T1000 (cell line): ENCODE measurements around the gene HOXA10.
A peak's percentile ranks its signal among the peaks of the same experiment; 100 is the strongest.

Experiments
- DNase-seq: peaks from one replicate; lab custom pipeline; 2025; ENCODE audit warnings: mixed read lengths; lab: John Stamatoyannopoulos, UW

The HOXA10 gene

GRCh38 chr7:27130540-27131389 is 43.4 kb downstream of the HOXA10 start, which contains the start of gene HOXA4:
Gene HOXA4, minus strand, starts transcription at chr7:27130757. Its CDS starts 24 bp downstream, at chr7:27130733.
- DNase-seq = peak; percentile 73

GRCh38 chr7:27129729-27130539 is 44.2 kb downstream of the HOXA10 start:
- peak; percentile 42 for DNase-seq

DNA sequence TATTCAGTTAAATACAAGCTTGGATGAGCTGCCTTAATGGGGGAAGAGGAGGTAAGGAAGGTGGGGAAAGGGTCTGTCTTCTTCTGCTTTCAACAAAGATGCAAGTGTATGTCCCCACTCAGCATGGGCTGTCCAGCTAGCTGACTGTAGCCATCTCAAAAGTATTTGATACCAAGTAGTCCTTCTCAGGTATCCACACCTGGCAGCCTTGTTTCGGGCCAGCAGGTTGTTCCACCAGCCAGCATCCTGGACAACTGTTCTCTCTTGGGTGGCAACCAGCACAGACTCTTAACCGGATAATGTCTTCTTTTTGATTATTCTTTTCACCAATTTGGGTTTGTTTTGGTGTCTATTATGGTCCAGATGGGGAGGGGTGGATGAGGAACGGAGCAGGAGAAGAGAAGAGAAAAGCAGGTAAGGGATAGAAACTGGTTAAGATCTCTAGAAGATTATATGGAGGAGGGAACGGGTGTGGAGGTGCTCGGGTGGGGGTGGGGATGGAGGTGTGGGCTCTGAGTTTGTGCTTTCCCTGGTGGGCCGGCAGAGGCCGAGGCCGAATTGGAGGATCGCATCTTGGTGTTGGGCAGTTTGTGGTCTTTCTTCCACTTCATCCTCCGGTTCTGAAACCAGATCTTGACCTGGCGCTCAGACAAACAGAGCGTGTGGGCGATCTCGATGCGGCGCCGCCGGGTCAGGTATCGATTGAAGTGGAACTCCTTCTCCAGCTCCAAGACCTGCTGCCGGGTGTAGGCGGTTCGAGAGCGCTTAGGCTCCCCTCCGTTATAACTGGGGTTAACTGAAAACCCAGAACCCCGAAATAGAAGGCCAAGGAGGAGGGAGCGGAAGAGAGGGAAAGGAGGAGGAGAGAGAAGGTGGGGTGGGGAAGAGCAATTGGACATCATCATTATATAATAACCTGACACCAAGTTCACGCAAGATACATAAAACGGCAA is 45.1 kb downstream of the HOXA10 start:
- no peak for DNase-seq

DNA sequence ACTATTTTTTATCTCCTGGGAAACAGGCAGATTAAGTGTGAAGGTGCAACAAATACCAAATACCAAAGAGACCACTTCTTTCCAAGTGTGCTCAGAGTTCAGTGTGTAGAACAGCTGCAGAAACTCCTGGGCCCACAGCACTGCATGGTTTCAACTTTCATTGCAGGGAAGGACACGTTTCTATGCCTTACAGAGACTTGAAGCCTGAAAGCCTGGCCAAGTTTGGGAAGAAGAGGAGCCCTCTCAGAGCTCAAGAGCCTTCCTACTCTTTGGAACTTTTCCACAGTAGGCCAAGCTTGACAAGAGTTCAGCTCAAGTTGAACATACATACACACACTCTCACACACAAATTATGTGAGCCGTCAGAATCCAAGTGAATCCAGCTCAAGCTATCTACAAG is 46.1 kb downstream of the HOXA10 start:
- DNase-seq = no peak

DNA sequence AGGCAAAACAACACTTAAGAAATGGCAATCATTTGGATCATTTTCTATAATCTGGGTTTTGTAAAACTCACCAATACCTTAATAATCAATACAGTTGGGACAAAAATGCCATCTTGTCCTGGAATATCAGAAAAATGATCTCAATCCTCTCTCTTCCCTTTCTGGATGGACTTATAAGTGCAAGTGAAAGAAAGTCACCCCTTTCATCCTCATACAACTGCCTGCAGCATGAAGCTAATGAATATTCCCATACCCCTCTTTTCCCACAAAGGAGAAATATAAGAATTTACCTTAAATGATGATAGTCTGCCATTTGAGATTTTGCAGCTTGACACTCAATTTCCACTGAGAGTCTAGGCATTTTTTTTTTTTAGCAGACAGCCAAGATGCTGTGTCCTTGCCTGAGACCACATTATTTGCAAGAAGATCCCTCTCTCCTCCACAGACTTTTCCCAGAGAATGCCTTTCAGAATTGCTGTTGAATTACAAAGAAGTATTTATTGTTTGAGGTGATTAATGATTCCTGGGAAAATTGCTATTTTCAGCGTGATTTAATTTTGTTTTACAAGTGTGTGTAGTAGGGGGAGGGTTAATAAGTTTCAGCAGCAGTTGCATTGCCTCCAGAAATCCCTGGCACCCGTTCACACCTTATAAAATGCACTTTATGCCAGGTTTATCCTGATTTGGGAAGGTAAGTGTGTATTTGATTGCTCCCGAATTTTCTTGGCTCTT is 47.4 kb downstream of the HOXA10 start:
- DNase-seq = no peak

- DNase-seq = no peak
Observed at GRCh38 chr7:27125986-27126394, 48.1 kb downstream of the HOXA10 start.

DNA sequence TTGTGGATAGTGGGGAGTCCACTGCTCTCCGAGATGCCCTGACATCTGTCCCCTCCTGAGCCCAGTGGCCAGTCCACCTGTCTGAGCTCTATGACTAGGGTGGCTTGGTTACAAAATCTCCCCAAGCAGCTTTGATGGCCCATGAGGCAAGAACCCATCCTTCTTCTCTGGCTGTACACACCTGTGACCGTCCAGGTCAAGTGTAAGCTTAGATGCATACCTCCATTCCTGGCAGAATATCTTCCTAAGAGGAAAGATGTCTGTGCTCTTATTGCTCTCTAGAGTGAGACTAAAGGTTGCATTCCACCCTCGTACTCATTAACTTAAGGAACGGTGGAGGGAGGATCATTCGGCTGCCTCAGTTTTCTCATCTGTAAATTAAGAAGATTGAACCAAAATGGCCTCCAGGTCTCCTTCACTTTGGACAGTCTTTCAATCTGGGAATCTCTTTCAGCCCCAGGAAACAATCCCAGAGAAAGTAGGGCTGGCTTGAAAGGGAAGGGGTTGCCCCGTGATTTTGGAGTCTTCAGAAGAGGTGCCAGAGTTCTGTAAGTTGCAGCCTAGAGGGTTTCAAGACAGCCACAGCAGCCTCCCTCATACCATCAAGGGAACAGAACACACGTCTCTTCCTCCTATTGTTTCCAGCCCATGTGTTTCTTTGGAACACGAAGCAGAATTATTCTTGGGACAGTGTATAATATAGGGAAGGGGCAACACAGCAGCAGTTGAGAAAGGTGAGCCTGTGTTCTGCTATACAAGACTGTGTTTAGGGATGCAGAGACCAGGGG is 49.0 kb downstream of the HOXA10 start:
- DNase-seq = no peak

GRCh38 chr7:27124096-27124901 is 49.8 kb downstream of the HOXA10 start:
- DNase-seq = peak; percentile 41

DNA sequence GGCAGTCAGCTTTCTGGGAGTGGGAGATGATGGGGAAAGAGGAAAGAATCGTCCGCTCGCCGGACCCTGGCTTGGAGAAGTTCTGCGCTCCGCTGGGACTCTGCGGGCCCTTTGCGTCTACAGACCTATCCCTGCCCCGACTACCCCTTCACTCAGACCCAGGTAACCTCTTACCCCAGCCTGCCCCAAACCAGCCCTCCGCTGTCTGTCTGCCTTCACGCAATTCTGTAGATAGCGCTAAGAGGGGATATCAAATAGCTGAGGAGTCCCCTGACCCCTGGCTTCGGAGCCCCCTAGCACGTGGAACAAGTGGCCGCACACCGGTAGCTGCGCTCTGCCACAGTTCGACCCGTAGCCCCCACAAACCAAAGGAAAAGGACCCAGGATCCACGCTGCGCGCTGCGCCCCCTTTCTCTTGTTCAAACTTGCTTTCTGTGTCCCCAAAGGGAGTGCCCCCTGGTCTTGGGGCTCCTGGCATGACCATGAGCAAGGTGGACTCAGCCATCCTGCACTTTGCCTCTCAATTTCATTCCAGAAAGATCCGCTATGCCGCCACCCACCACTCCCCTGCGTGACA is 50.6 kb downstream of the HOXA10 start:
- no peak for DNase-seq

DNA sequence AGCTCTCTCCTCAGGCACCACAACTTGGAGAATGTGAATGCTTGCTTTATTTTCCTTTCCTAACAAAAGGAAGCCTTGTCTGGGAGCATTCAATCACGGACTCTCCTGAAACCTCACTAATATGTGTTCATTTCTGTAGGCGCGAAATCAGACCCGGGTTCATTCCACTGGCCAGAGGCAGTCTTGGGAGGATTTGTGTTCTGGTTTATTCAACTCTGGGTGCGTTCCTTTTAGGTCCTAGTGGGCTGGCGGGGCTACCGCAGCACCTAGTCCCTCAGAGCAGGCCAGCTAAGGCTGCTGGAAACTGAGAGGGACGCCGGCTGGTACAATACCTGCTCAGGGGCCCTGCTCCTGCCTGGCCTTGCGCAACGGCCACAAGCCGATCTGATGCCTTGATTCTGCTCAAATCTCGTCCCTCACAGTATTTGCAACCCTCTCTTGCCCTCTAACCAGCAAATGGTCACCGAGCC is 51.1 kb downstream of the HOXA10 start:
- no peak for DNase-seq

DNA sequence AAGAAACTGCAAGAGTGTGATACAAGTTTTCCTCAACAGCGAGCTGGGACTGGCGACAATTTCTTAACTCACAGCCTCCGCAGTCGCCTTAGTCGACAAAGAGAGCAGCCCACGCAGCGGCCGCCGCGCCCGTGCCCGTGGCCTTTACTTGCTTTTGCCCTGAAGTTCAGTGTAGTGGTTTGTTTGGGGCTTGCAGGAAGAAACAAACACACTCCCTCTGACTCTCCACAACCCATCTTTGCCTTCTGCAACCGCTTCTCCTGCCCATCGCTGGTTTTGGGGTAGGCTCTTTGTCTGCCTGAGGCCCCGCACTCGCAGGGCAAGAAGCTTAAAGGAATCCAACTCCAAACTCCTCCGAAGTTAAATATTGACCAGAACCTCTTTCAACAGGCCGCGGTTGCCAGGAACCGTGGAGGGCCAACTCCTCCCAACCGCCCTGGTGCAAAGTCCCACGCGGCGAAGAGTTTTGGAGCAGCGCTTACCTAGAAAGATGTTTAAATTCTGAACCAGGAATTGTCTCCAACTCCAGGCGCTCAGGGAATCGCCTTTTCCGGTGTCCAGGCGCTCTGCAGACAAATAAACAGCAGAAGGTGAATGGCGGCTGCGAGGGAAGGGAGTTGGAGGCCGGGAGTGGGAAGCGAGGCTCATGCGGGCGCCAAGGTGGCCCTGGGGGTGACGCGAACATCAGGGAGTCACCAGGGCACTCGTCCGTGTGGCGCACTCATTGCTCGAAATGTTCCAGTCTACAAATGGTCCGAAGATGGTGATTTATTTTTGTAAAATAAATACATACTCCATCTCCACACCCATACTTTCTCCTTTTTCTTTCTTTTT is 51.8 kb downstream of the HOXA10 start:
- DNase-seq = no peak

GRCh38 chr7:27121684-27122076 is 52.4 kb downstream of the HOXA10 start:
- DNase-seq = no peak
